ENCODE results near the gene MACROD2. TPM values are rescaled to one million over a fixed set of nuclear protein-coding genes. Genes with fewer than 3 reads are reported as not detected.
A peak's percentile ranks its signal among the peaks of the same experiment; 100 is the strongest.

Gene MACROD2
- total RNA-seq, 1 donor from 2014 or later = 4.2 TPM

- intact Hi-C loops (cut with DNase I) = no loop called here
- DNase-seq = no peak
- no peak for ATAC-seq (ENCODE audit: poor library complexity)
These were observed 2064.5 kb downstream of the MACROD2 start for GRCh38 chr20:16059841-16060240.

GRCh38 chr20:16061351-16061750 lies 2066.0 kb downstream of the MACROD2 start:
- intact Hi-C loops (cut with DNase I) = no loop called here
- DNase-seq = no peak
- ATAC-seq (ENCODE audit: poor library complexity) = no peak

GRCh38 chr20:16062661-16063581 lies 2067.6 kb downstream of the MACROD2 start:
- intact Hi-C loops (cut with DNase I) = no loop called here
- no peak for DNase-seq
- no peak for ATAC-seq (ENCODE audit: poor library complexity)

- intact Hi-C loops (cut with DNase I) = no loop called here
- DNase-seq (no peak), ATAC-seq (ENCODE audit: poor library complexity) (no peak)
These were observed 2068.6 kb downstream of the MACROD2 start for GRCh38 chr20:16063881-16064280.

- DNase-seq = no peak
- no peak for ATAC-seq (ENCODE audit: poor library complexity)
- intact Hi-C loops (cut with DNase I) = no loop called here
These were observed 2069.8 kb downstream of the MACROD2 start for GRCh38 chr20:16064989-16065707.

GRCh38 chr20:16066571-16066970 lies 2071.3 kb downstream of the MACROD2 start:
- DNase-seq (no peak), ATAC-seq (ENCODE audit: poor library complexity) (no peak)
- intact Hi-C loops (cut with DNase I) = no loop called here

- no peak for DNase-seq
- intact Hi-C loops (cut with DNase I) = no loop called here
- no peak for ATAC-seq (ENCODE audit: poor library complexity)
These were observed 2074.2 kb downstream of the MACROD2 start for GRCh38 chr20:16069389-16070010.

- ATAC-seq (ENCODE audit: poor library complexity) (no peak), DNase-seq (no peak)
- intact Hi-C loops (cut with DNase I) = no loop called here
These were observed 2076.9 kb downstream of the MACROD2 start for GRCh38 chr20:16072220-16072619.

GRCh38 chr20:16078172-16078898 lies 2083.0 kb downstream of the MACROD2 start:
- ATAC-seq (ENCODE audit: poor library complexity) (no peak), DNase-seq (no peak)
- intact Hi-C loops (cut with DNase I) = no loop called here

GRCh38 chr20:16081421-16081820 lies 2086.1 kb downstream of the MACROD2 start:
- ATAC-seq (ENCODE audit: poor library complexity) (peak; percentile 73), DNase-seq (no peak)
- intact Hi-C loops (cut with DNase I) = no loop called here

GRCh38 chr20:16082051-16082550 lies 2086.8 kb downstream of the MACROD2 start:
- ATAC-seq (ENCODE audit: poor library complexity) = no peak
- intact Hi-C loops (cut with DNase I) = no loop called here
- no peak for DNase-seq

- DNase-seq = no peak
- ATAC-seq (ENCODE audit: poor library complexity) = no peak
- intact Hi-C loops (cut with DNase I) = no loop called here
These were observed 2088.4 kb downstream of the MACROD2 start for GRCh38 chr20:16083639-16084280.

GRCh38 chr20:16095226-16095625 lies 2099.9 kb downstream of the MACROD2 start:
- ATAC-seq (ENCODE audit: poor library complexity) = no peak
- intact Hi-C loops (cut with DNase I) = no loop called here
- DNase-seq = peak; percentile 39

GRCh38 chr20:16096756-16097326 lies 2101.5 kb downstream of the MACROD2 start:
- no peak for DNase-seq
- ATAC-seq (ENCODE audit: poor library complexity) = no peak
- intact Hi-C loops (cut with DNase I) = no loop called here

- intact Hi-C loops (cut with DNase I) = no loop called here
- DNase-seq = no peak
- ATAC-seq (ENCODE audit: poor library complexity) = no peak
These were observed 2102.5 kb downstream of the MACROD2 start for GRCh38 chr20:16097788-16098187.

GRCh38 chr20:16098890-16099639 lies 2103.7 kb downstream of the MACROD2 start:
- ATAC-seq (ENCODE audit: poor library complexity) = peak; percentile 53
- intact Hi-C loops (cut with DNase I) = no loop called here

GRCh38 chr20:16100111-16100510 lies 2104.8 kb downstream of the MACROD2 start:
- DNase-seq (no peak), ATAC-seq (ENCODE audit: poor library complexity) (no peak)
- intact Hi-C loops (cut with DNase I) = no loop called here

More at GRCh38 chr20:16098890-16099639, 2103.7 kb downstream of the MACROD2 start:
- DNase-seq = no peak
